T1000 (cell line): ENCODE data around the gene KIF6.

Source experiments
- DNase-seq: peaks from one replicate; lab custom pipeline; 2025; ENCODE audit warnings: mixed read lengths; lab: John Stamatoyannopoulos, UW

The KIF6 gene

GRCh38 chr6:39319621-39320362, 405.4 kb downstream of the KIF6 start:
- no peak for DNase-seq

GRCh38 chr6:39317256-39317655, 408.0 kb downstream of the KIF6 start:
- DNase-seq = no peak

GRCh38 chr6:39314273-39314795, 410.9 kb downstream of the KIF6 start, which contains the start of gene KCNK17:
KCNK17 (minus strand) TSS chr6:39314419; CDS start chr6:39314320, 99 bp downstream.
- DNase-seq = no peak

GRCh38 chr6:39313526-39314272, 411.5 kb downstream of the KIF6 start:
- DNase-seq = no peak

- no peak for DNase-seq
Measured at GRCh38 chr6:39312912-39313525, 412.2 kb downstream of the KIF6 start.

GRCh38 chr6:39310542-39310941, 414.7 kb downstream of the KIF6 start:
- no peak for DNase-seq

GRCh38 chr6:39309942-39310531, 415.2 kb downstream of the KIF6 start:
- peak; percentile 6 for DNase-seq

- DNase-seq = no peak
Measured at GRCh38 chr6:39307462-39307861, 417.7 kb downstream of the KIF6 start.

GRCh38 chr6:39304951-39305350, 420.3 kb downstream of the KIF6 start:
- no peak for DNase-seq

- DNase-seq = no peak
Measured at GRCh38 chr6:39303425-39304153, 421.6 kb downstream of the KIF6 start.

- DNase-seq = no peak
Measured at GRCh38 chr6:39302669-39303424, 422.4 kb downstream of the KIF6 start.

- DNase-seq = no peak
Measured at GRCh38 chr6:39302011-39302410, 423.2 kb downstream of the KIF6 start.

- DNase-seq = no peak
Measured at GRCh38 chr6:39301606-39302005, 423.6 kb downstream of the KIF6 start.

- no peak for DNase-seq
Measured at GRCh38 chr6:39300739-39301138, 424.5 kb downstream of the KIF6 start.

- DNase-seq = no peak
Measured at GRCh38 chr6:39298061-39298460, 427.1 kb downstream of the KIF6 start.

- DNase-seq = no peak
Measured at GRCh38 chr6:39296745-39297640, 428.2 kb downstream of the KIF6 start.

GRCh38 chr6:39295611-39296011, 429.6 kb downstream of the KIF6 start:
- DNase-seq = no peak

GRCh38 chr6:39294899-39295298, 430.3 kb downstream of the KIF6 start:
- DNase-seq = no peak

GRCh38 chr6:39294133-39294532, 431.1 kb downstream of the KIF6 start:
- DNase-seq = no peak

GRCh38 chr6:39292637-39293036, 432.6 kb downstream of the KIF6 start:
- no peak for DNase-seq
